ENCODE results near the gene RBM19.
"Not testable (repeated sequence)": the region's sequence is repeated elsewhere in the genome, so short reads cannot be mapped to it uniquely, and the experiment has no call there.

RBM19 gene

GRCh38 chr12:113930249-113930648, 35.9 kb downstream of the RBM19 start:
- no peak for DNase-seq

- no peak for DNase-seq
Measured at GRCh38 chr12:113929312-113929989, 36.7 kb downstream of the RBM19 start.

GRCh38 chr12:113926788-113927187, 39.3 kb downstream of the RBM19 start:
- DNase-seq, result no peak

- DNase-seq, result no peak
Measured at GRCh38 chr12:113924341-113924740, 41.8 kb downstream of the RBM19 start.

GRCh38 chr12:113923251-113923650, 42.9 kb downstream of the RBM19 start:
- DNase-seq, result no peak

GRCh38 chr12:113921430-113921829, 44.7 kb downstream of the RBM19 start:
- no peak for DNase-seq

- DNase-seq, result no peak
Measured at GRCh38 chr12:113919791-113920190, 46.3 kb downstream of the RBM19 start.

GRCh38 chr12:113918306-113918705, 47.8 kb downstream of the RBM19 start:
- DNase-seq, result no peak

- DNase-seq, result no peak
Measured at GRCh38 chr12:113917393-113917792, 48.7 kb downstream of the RBM19 start.

GRCh38 chr12:113914806-113915205, 51.3 kb downstream of the RBM19 start:
- no peak for DNase-seq

GRCh38 chr12:113914176-113914575, 51.9 kb downstream of the RBM19 start:
- no peak for DNase-seq

GRCh38 chr12:113912760-113913329, 53.3 kb downstream of the RBM19 start:
- peak; percentile 50 for DNase-seq

- no peak for DNase-seq
Measured at GRCh38 chr12:113911971-113912759, 54.0 kb downstream of the RBM19 start.

GRCh38 chr12:113910751-113911272, 55.3 kb downstream of the RBM19 start:
- DNase-seq, result no peak

- DNase-seq, result no peak
Measured at GRCh38 chr12:113909776-113910420, 56.2 kb downstream of the RBM19 start.

- DNase-seq, result no peak
Measured at GRCh38 chr12:113908584-113909100, 57.5 kb downstream of the RBM19 start.

GRCh38 chr12:113907446-113908180, 58.5 kb downstream of the RBM19 start:
- DNase-seq, result no peak

GRCh38 chr12:113906411-113907200, 59.5 kb downstream of the RBM19 start:
- DNase-seq, result no peak

GRCh38 chr12:113905829-113906228, 60.3 kb downstream of the RBM19 start:
- no peak for DNase-seq

- no peak for DNase-seq
Measured at GRCh38 chr12:113903381-113903863, 62.7 kb downstream of the RBM19 start.

- not testable (repeated sequence) for DNase-seq
Measured at GRCh38 chr12:113901319-113901718, 64.8 kb downstream of the RBM19 start.
